ENCODE results near the gene ZNF710.

ZNF710 gene

DNA sequence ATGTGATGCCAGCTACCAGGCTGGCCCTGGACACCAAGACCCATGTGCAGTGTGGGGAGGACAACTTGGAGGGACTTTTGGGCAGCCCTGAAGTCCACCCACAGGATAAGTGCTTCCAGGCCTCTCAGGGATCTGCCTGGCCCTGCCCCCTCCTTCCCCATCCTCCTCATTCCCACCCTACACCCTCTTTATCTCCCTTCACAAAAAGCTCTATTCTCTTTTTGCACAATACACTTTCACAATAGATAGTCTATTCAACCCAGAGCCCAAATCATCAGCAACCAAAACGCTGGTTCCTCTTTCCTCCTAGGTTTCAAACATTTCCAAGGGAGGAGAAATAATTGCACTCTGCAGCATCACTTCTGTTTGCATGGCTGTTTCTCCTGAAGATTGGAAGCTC lies 7.8 kb upstream of the ZNF710 start:
- DNase-seq (ENCODE audit: low spot score) = no peak

DNA sequence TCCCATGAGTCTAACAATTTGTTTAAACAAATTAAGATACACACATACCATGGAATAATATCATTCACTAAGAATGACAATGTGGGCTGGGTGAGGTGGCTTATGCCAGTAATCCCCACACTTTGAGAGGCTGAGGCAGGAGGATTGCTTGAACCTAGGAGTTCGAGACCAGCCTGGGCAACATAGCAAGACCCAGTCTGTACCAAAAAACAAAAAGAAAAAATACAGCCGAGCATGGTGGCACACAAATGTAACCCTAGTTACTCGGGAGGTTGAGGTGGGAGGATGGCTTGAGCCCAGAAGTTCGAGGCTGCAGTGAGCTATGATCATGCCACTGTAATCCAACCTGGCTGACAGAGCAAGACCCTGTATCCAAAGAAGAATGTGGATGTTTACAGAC lies 4.0 kb upstream of the ZNF710 start:
- no peak for DNase-seq (ENCODE audit: low spot score)

DNA sequence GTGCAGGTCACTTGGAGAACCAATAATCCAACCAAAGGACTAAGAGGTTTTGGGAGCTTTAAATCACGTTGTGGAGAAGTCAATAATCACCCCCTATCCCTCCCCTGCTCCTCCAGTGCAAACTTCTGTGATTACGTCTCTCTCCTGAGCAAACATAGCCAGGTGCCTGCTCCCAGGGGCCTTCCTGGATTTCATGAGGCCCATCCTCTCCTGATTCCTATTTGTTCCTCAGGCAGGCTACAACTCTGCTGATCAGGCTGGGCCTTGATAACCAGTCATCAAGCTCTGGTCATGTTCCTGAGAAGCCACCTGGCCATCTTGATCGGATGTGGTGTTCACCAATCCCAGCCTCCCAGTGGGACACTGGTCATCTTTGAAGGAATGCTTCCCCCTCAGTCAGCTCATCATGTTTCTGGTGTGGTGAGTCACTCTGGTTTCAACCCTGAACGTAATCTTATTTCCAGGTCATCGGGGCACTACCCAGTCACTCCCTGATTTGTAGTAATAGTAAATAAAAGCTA lies 2.9 kb upstream of the ZNF710 start:
- peak; percentile 45 for DNase-seq (ENCODE audit: low spot score)

DNA sequence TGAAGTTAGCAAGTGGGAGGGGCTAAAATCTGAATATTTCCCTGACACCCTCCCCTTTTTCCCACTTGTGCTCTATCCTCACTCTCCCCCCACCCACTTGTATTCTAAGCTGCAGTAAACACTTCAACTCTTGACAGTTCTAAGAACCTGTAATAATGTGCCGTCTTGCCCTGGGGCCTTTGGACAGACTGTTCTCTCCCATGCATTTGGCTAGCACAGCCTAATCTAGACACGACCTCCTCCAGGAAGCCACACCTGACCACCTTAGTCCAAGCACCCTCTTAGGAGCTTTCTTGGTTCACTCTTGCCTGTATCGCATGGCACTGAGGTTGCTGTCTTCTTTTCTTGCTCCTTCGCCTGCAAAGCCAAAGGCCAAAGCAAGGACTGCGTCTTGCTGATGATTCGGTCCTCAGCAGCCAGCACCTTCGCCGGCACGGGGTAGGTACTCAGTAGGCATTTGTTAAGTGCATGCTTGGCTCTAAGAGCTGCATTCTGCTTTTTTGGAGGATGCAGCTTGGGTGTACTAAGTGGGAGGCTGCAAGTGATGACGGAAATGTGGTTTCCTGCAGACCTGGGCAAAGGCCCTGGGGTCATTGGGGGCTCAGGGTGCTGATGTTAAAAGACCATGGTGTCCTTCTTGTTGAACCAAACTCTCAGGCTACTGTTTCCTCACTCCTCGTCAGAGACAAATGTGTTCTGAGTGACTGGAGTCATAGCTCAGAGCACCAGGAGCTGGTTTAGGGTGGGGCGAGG lies 2.0 kb upstream of the ZNF710 start:
- DNase-seq (ENCODE audit: low spot score) = no peak

DNA sequence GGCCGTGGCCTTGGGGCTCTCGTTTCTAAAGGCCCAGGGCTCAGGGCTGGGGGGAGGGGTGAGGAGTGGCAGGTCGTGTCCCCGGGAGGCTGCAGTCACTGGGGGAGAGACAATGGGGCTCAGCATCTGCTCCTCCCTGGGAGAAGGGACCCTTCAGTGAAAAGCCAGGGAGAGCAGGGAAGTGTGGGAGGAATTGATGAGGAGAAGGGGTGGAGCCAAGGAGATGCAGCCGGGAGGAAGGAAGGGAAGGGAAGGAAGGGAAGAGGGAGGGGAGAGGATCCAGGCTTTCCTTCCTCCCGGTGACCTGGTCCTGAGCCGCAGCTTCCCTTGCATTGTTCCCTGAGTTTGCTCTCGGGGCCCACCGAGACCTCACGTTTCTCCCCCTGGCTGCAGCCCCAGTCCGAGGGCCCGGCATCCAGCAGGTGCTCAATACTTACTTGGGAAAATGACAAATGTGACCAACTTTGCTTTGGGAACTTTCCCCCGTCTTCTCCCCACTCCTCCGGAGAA lies 1.4 kb upstream of the ZNF710 start:
- no peak for DNase-seq (ENCODE audit: low spot score)

DNA sequence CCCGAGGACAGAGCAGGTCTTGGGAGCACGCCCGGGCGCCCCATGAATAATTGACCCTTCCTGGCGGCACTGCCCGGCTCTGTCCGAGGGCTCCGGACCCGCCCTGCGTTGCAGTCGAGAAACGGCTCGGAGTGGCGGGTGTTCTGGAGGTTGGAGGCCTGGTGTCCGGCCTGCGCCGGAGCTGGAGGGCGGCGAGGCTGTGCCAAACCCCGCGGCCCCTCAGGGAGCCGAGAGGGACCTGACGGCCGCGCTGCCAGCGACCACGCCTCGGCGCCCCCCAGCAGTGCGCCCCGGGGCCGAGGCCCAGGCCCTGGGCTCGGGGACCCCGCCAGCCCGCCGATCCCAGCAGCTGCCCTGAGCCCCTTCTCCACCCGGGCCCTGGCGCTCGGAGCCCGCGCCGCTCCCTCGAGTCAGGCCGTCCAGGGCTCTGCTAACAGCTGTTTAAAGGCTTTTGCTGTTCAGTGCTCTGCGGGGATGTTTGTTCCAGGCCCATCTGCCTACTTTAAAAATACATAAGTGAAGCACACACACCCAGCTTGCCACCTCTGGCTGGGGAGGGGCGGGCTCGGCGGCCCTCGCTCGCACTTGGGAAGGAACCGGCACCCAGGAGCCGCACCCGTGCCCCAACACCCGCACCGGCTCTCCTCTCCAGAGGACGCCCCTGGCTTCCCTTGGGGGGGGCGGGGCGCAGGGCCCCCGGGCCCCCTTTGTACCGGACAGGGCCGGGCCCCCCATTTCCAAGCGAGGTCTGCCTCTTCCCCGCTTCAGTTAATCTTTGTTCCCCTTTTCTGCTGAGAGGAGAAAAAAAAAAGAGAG lies 730 bp upstream of the ZNF710 start:
- no peak for DNase-seq (ENCODE audit: low spot score)

DNA sequence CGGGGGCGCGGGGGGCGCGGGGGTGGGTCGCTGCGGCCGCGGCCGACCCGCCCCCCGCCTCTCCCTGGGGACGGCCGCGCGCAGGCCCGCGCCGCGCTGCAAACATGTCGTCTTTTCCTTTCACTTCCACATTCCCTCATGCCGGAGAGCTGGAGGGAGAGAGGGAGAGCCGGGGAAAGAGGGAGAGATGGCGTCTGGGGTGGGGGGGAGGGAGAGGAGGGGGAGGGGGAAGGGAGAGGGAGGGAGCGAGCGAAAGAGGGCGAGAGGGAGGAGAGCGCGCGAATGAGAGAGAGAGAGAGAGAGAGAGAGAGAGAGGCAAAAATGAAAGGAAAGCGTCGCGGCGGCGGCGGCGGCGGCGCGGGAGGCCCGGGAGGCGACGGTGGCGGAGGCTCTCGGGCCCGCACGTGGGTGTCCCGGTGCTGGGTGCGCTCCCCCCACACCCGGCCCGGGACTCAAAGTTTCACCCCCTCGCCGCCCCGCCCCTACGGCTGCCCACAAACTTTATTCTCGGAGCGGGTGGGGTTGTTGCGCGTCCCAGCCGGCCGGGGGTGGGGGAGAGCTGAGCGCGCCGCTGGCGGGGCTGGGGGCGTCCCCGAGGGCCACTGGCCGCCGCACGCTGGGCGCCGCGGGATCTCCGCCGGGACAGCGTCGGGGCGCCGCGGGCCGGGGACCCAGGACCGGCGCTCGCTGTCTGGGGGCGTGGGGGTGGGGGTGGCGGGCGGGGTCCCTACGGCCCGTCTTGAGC lies 731 bp downstream of the ZNF710 start:
- DNase-seq (ENCODE audit: low spot score) = peak; percentile 70

DNA sequence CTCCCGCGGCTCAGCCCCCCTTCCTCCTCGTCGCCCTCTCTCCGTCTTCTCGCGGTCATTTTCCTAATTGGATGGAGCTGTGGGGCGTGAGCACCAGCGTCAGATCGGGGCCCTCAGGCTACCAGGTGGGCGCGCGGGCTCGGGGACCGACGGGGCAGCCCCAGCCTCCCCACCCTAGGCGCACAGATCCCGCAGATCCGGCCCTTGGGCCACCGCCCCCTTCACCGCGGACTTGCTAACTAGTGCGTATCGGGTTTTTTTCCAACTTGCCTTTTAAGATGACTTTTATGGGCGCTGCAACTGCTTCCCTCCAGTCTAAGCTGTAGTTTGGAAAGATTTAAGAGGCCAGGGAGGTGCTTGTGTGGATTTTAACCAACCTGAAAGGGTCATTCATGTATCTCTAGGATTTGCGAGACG lies 1.3 kb downstream of the ZNF710 start:
- DNase-seq (ENCODE audit: low spot score) = no peak

DNA sequence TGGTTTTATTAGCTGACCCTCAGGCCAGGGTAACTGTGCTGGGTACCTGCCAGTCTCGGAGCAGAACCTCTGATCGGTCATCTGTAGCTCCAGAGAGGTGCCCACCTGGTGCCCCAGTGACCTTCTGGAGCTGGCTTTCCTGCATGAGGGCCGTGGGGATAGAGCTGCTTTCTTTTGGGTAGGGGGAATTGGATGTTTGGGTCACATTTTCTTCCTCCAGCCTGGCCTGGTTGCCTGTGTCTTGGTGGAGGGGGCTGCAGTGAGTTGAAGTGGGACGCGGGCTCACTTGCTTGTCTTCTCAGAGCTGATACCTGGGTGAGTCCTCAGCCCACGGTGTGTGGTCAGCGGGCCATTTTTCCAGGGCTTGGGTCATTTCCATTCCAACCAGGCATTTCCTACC lies 2.6 kb downstream of the ZNF710 start:
- no peak for DNase-seq (ENCODE audit: low spot score)

DNA sequence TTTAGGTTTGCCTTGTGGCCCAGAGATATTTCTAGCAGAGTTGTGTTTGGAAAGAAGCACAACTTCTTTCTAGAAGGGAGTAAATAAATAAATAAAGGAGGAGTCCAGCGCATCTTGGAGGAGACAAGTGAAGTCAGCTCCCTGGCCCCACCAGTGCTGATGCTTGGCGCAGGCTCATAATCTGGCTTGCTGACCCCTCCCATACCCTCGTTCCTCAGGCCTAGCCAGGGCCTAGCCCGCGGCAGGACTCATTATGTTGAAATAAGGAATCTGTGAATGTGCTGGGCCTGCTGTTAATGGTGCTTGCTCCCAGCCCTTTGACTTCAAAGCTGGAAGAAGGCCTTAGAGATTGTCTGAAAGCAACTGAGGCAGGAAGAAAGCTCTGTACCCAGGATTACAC lies 3.1 kb downstream of the ZNF710 start:
- no peak for DNase-seq (ENCODE audit: low spot score)

DNA sequence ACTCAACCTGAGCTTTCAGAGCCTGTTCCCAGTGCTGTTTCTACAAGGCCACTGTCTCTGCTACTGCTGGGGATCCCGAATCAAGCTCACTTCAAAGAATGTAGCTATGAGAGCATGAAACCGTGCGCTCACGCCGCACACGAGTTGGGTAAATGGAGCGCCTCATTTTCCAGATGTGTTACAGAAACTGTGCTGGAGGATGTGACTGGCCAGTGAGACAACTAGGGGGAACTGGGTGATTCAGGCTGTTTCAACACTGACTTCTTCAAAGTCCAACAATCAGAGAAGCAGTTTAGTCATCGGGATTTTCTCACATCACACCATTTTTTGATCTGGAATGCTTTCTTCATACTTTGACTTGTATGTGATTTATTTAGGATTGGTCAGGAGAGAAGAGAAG lies 3.5 kb downstream of the ZNF710 start:
- no peak for DNase-seq (ENCODE audit: low spot score)

DNA sequence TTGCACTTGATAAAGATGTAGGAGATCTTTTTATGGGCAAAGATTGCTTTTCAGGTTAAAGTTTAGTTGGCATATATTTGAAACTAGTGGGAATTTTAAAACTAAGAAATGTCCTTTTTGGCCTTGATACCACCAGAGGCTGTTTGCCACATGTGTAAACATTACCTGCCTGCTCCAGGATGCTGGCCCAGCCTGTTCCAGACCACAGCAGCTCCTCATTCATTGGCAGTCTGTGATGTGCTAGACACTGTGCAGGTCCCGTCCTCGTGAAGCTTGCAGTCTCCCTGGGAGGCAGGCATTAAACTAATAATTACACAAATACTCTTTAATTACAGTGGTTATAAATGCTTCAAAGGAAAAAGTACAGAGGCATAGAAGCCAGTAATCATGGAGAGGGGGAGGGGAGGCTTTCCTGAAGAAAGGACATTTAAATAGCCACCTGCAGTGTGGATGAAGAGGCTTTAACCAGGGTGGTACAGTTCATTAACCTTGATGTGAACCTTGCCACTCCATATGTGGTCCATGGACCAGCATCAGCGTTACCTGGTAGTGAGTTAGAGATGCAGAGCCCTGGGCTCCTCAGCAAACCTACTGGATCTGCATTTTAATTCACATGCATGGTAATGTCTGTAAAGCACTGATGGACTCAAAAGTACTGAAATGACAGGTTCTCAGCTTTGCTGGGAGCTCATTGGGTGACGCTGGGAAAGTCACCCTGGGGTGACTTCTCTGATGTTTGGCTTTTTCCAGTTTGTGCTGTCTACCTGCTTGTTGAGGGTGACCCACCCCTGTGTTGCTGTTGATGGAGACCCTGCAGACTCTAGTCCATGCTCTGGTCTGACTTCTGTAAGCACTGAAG lies 5.3 kb downstream of the ZNF710 start:
- no peak for DNase-seq (ENCODE audit: low spot score)

DNA sequence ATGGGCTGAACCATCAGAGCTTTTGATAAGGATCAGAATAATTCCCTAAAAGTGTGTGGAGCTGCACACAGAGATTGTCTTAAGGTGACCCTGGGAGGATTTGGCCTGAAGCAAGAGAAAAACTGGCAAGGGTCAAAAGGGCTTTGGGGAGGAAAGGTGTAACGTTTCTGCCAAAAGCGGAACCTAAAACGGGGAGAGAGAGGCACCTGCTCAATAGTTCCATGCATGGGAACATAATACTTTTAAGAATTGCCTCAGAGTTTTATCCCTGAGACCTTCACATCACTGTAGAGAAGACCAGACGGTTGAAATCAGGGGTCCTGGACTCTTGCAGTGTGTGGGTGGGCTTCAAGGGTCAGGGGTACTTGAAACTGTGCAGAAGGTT lies 5.9 kb downstream of the ZNF710 start:
- DNase-seq (ENCODE audit: low spot score) = no peak

DNA sequence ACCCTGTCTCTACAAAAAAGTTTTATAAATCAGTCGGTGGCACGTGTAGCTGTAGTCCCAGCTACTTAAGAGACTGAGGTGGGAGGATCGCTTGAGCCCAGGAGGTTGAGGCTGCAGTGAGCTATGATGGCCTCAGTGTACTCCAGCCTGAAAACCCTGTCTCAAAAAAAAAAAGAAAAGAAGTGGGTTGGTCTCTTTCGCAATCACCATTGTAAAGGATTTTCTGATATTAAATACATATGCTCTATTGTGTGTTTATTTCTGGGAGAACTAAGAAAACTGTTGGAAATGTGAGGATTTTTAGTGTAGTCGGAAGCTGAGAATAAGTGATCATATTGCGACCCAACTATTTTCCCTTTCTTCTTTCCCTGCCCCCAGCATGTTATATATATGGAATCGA lies 7.5 kb downstream of the ZNF710 start:
- DNase-seq (ENCODE audit: low spot score) = no peak

DNA sequence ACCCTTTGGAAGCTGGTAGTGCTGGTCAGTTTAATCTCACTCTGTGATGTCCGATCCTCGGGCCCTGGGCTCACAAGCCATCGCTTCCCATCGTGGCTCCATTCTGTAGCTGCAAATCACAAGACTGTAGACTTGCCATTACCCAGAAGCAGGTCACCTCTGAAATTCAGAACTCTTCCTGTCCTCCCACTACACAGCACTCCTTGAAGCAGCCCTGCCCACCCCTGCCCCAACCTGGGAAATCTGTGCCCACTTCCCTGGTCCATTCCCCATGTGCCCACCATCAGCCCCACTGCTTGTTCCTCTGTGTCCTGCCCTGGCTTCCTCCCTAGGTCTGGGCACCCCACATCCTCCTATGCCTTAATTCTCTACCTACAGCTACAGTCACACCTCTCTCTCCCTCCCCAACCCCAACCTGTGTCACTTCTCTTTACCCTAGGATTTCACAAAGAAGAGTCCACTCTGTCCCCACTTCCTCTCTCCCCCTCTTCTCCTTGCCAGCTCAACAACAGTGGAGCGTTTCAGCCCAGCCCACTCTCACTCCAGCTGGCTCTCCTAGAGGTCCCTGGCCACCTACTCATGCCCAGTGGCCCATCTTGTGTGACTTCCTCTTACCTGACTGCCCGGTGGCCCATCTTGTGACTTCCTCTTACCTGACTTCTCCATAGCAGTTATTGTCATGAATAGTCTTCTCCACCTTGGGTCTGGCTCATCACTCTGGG lies 8.3 kb downstream of the ZNF710 start:
- no peak for DNase-seq (ENCODE audit: low spot score)

DNA sequence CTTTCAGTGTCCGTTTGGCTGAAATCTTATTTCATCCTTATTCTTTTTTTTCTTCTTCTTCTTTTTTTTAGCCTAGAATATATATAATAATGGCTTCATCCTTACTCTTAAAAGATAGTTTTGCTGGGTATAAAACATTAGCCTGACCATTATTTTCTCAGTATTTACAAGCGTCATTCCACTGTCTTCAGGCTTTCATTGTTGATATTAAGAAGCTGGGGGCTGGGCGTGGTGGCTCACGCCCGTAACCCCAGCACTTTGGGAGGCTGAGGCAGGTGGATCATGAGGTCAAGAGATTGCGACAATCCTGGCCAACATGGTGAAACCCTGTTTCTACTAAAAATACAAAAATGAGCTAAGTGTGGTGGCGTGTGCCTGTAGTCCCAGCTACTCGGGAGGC lies 10.6 kb downstream of the ZNF710 start:
- no peak for DNase-seq (ENCODE audit: low spot score)

DNA sequence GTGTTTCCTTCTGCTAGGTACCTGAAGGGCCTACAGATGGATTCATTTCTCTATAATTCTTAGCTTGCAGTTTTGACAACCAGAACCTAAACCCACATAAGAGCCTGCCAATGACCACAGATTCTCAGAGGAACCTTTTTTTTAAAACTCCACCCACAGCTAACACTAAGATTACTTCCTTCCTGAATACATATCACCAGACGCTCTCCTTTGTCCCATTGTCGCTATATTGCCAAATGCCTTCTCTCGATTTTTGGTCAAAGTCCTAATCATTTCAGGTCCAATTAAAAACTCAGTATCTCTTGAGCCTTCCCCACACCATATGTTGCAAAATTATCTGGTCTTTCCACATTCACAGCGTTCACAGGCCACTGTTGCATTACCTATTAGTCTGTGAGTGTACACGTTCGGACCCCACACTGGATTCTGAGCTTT lies 12.4 kb downstream of the ZNF710 start:
- DNase-seq (ENCODE audit: low spot score) = no peak

DNA sequence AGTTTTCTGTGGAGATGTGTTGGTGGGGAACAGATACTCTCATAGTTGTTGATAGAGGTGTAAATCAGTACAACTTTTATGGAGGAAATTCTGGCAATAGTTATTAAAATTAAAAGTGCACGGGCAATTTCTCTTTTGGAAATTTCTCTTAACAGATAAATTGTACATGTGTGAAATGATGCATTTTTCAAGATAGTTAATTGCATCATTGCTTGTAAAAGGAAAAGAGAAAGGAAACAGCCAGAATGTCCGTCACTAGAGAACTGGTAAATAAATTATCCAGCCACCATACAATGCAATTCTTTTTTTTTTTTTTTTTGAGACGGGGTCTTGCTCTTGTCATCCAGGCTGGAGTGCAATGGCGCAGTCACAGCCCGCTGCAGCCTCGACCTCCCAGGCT lies 14.2 kb downstream of the ZNF710 start:
- no peak for DNase-seq (ENCODE audit: low spot score)

DNA sequence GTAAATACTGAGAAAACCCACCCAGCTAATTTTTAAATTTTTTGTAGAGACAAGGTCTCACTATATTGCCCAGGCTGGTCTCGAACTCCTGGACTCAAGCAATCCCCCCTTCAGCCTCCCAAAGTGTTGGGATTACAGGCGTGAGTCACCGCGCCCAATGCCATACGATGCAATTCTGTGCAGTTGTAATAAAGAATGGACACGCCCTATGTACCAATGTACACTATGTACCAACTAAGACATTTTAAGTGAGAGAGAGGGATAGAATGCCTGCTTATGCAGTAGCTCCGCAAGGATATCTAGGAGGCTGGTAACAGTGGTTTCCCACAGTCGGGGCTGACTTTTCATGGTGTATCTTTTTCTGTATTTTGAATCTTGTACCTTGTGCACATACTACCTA lies 14.6 kb downstream of the ZNF710 start:
- no peak for DNase-seq (ENCODE audit: low spot score)

DNA sequence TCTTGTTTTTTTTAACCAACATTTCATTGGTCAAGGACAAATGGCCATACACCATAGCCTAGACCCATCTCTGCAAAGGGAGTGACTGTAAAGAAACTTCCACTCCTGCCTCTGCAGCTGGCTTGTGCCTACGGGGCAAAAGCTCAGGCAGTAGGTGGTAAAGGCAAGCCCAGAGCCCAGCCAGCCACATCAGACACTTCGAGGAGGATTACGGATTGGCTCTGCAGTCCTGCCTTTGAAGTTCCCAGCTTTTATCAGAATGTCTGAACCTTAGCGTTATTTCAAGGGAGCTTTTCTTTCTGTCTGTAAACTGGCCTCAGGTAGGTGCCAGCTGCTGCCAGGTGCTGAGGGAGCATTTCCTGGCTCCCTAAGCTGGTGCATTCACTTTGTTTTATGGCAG lies 15.6 kb downstream of the ZNF710 start:
- DNase-seq (ENCODE audit: low spot score) = no peak
